Middle frontal gyrus (tissue), 1 donor: ENCODE results near the gene SHLD3.
"Not testable (repeated sequence)": the region's sequence is repeated elsewhere in the genome, so short reads cannot be mapped to it uniquely, and the experiment has no call there.

ENCODE experiments used
- DNase-seq: peaks from one replicate; pipeline ENCODE4 v3.0.0-alpha.2; 2015; ENCODE audit warnings: low spot score; ENCODE audit errors: extremely low spot score

SHLD3 gene

DNA sequence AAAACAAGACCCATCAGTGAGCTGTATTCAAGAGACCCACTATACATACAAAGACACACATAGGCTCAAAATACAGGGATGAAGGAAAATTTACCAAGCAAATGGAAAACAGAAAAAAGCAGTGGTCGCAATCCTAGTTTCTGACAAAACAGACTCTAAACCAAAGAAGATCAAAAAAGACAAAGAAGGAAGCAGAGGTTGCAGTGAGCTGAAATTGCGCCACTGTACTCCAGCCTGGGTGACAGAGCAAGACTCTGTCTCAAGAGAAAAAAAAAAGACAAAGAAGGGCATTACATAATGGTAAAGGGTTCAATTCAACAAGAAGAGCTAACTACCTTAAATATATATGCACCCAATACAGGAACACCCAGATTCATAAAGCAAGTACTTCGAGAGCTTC lies 51.2 kb downstream of the SHLD3 start:
- not testable (repeated sequence) for DNase-seq
